DND-41 (cell line): ENCODE data around the gene EEA1.

Source experiments
- EZH2 ChIP-seq: IDR thresholded peaks from 3 replicates; pipeline ENCODE4 v1.6.1; 2012; ENCODE audit warnings: borderline replicate concordance, low read depth, mild to moderate bottlenecking, moderate library complexity, low read length, inconsistent platforms; ENCODE audit not compliant: severe bottlenecking
- TF ChIP-seq, protein P1 (sequence below): IDR thresholded peaks from 2 replicates; pipeline ENCODE4 v1.5.1; 2012; ENCODE audit warnings: borderline replicate concordance, low read length, moderate library complexity, mild to moderate bottlenecking; ENCODE audit not compliant: poor library complexity, severe bottlenecking; ENCODE audit errors: extremely low read depth

- TF ChIP-seq, protein P1, sequence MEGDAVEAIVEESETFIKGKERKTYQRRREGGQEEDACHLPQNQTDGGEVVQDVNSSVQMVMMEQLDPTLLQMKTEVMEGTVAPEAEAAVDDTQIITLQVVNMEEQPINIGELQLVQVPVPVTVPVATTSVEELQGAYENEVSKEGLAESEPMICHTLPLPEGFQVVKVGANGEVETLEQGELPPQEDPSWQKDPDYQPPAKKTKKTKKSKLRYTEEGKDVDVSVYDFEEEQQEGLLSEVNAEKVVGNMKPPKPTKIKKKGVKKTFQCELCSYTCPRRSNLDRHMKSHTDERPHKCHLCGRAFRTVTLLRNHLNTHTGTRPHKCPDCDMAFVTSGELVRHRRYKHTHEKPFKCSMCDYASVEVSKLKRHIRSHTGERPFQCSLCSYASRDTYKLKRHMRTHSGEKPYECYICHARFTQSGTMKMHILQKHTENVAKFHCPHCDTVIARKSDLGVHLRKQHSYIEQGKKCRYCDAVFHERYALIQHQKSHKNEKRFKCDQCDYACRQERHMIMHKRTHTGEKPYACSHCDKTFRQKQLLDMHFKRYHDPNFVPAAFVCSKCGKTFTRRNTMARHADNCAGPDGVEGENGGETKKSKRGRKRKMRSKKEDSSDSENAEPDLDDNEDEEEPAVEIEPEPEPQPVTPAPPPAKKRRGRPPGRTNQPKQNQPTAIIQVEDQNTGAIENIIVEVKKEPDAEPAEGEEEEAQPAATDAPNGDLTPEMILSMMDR, result no peak
- TF ChIP-seq EZH2, result no peak
These were observed 10.0 kb upstream of the EEA1 start for GRCh38 chr12:92939116-92939515.
